Inferior parietal cortex (tissue), 1 donor: ENCODE measurements around the gene SHROOM1.
"Not testable (repeated sequence)": the region's sequence is repeated elsewhere in the genome, so short reads cannot be mapped to it uniquely, and the experiment has no call there.

Experiments
- DNase-seq: peaks from one replicate; pipeline ENCODE4 v3.0.0-alpha.2; 2016; ENCODE audit errors: extremely low spot score

The SHROOM1 gene

GRCh38 chr5:132806804-132807162, 23.7 kb downstream of the SHROOM1 start:
- DNase-seq = not testable (repeated sequence)

GRCh38 chr5:132805872-132806271, 24.6 kb downstream of the SHROOM1 start:
- DNase-seq = not testable (repeated sequence)

- DNase-seq = not testable (repeated sequence)
These were observed 26.2 kb downstream of the SHROOM1 start for GRCh38 chr5:132804219-132804618.

- not testable (repeated sequence) for DNase-seq
These were observed 27.8 kb downstream of the SHROOM1 start for GRCh38 chr5:132802685-132803066.

- DNase-seq = no peak
These were observed 28.3 kb downstream of the SHROOM1 start for GRCh38 chr5:132802044-132802684.

GRCh38 chr5:132800545-132800944, 29.9 kb downstream of the SHROOM1 start:
- peak; percentile 78 for DNase-seq

- no peak for DNase-seq
These were observed 31.1 kb downstream of the SHROOM1 start for GRCh38 chr5:132799392-132799791.

- no peak for DNase-seq
These were observed 32.8 kb downstream of the SHROOM1 start for GRCh38 chr5:132797651-132798050.

- DNase-seq = no peak
These were observed 39.4 kb downstream of the SHROOM1 start for GRCh38 chr5:132791026-132791425.

- DNase-seq = no peak
These were observed 40.1 kb downstream of the SHROOM1 start for GRCh38 chr5:132790201-132790865.

- DNase-seq = no peak
These were observed 41.2 kb downstream of the SHROOM1 start for GRCh38 chr5:132788990-132789886.

- no peak for DNase-seq
These were observed 41.9 kb downstream of the SHROOM1 start for GRCh38 chr5:132788508-132788907.

GRCh38 chr5:132787076-132787475, 43.4 kb downstream of the SHROOM1 start:
- no peak for DNase-seq

GRCh38 chr5:132785864-132786263, 44.6 kb downstream of the SHROOM1 start:
- DNase-seq = no peak

GRCh38 chr5:132785365-132785764, 45.1 kb downstream of the SHROOM1 start:
- DNase-seq = no peak

GRCh38 chr5:132782101-132782500, 48.3 kb downstream of the SHROOM1 start:
- no peak for DNase-seq

- DNase-seq = no peak
These were observed 49.4 kb downstream of the SHROOM1 start for GRCh38 chr5:132781029-132781428.

GRCh38 chr5:132780577-132780976, 49.9 kb downstream of the SHROOM1 start:
- DNase-seq = no peak

GRCh38 chr5:132779961-132780360, 50.5 kb downstream of the SHROOM1 start:
- DNase-seq = peak; percentile 88

GRCh38 chr5:132778856-132779255, 51.6 kb downstream of the SHROOM1 start:
- no peak for DNase-seq

GRCh38 chr5:132778129-132778528, 52.3 kb downstream of the SHROOM1 start:
- no peak for DNase-seq

- no peak for DNase-seq
These were observed 53.0 kb downstream of the SHROOM1 start, which contains the start of gene SEPTIN8 for GRCh38 chr5:132777209-132778069. SEPTIN8 (minus strand) TSS chr5:132777239; CDS start chr5:132777137, 102 bp downstream.
